ENCODE data around the gene EXD3. TPM values are rescaled to one million over a fixed set of nuclear protein-coding genes. Genes with fewer than 3 reads are reported as not detected.
A peak's percentile ranks its signal among the peaks of the same experiment; 100 is the strongest.

EXD3 gene
- total and polyA plus RNA-seq, 5 donors from 2014 or later = 4.7 to 27.3 (median 5.8) TPM

- Mint-ChIP-seq H3K9me3 (no peaks in the 10 kb centered on the region), H3K4me1 (no peaks in the 10 kb centered on the region), H3K27ac (no peak overlapping the region), H3K36me3 (no peaks in the 10 kb centered on the region), H3K4me3 (no peak overlapping the region), H3K27me3 (no peaks in the 10 kb centered on the region)
- Histone ChIP-seq H3K36me3 (ENCODE audit: control insufficient read depth, insufficient read depth, low read length) (no peaks in the 10 kb centered on the region), H3K4me1 (ENCODE audit: control insufficient read depth, insufficient read depth, low read length, poor library complexity, severe bottlenecking) (peaks cover 2% of the 10 kb centered on the region), H3K9me3 (ENCODE audit: control insufficient read depth in 2 of 2, low read length in 2 of 2) (no peaks in the 10 kb centered on the region), H3K4me3 (ENCODE audit: low read depth, low read length) (no peak overlapping the region), H3K27me3 (ENCODE audit: control insufficient read depth, insufficient read depth, low read length) (no peaks in the 10 kb centered on the region), H3K27ac (ENCODE audit: insufficient read depth, low read length, poor library complexity, severe bottlenecking) (no peak overlapping the region)
- ATAC-seq (ENCODE audit: low read depth in 2 of 2) (no peak), DNase-seq (no peak)
Measured at GRCh38 chr9:137429974-137430722, 7.2 kb upstream of the EXD3 start.

- H3K27ac Mint-ChIP-seq = no peak overlapping the region
- no peaks in the 10 kb centered on the region for H3K4me1 ChIP-seq (ENCODE audit: control insufficient read depth, insufficient read depth, low read length, poor library complexity, severe bottlenecking)
- no peaks in the 10 kb centered on the region for H3K27me3 ChIP-seq (ENCODE audit: control insufficient read depth, insufficient read depth, low read length)
- no peaks in the 10 kb centered on the region for H3K9me3 Mint-ChIP-seq
- no peak overlapping the region for H3K4me3 ChIP-seq (ENCODE audit: low read depth, low read length)
- no peak overlapping the region for H3K4me3 Mint-ChIP-seq
- H3K36me3 Mint-ChIP-seq = no peaks in the 10 kb centered on the region
- no peaks in the 10 kb centered on the region for H3K9me3 ChIP-seq (ENCODE audit: control insufficient read depth in 2 of 2, low read length in 2 of 2)
- DNase-seq (no peak), ATAC-seq (ENCODE audit: low read depth in 2 of 2) (no peak)
- H3K27ac ChIP-seq (ENCODE audit: insufficient read depth, low read length, poor library complexity, severe bottlenecking) = no peak overlapping the region
- H3K27me3 Mint-ChIP-seq = peaks cover 4% of the 10 kb centered on the region
- no peaks in the 10 kb centered on the region for H3K36me3 ChIP-seq (ENCODE audit: control insufficient read depth, insufficient read depth, low read length)
- peaks cover 0 to 5% (median under 1%) of the 10 kb centered on the region in 4 donors for H3K4me1 Mint-ChIP-seq
Measured at GRCh38 chr9:137429546-137429890, 6.6 kb upstream of the EXD3 start.

GRCh38 chr9:137428841-137429545, 6.0 kb upstream of the EXD3 start:
- peaks cover 0 to 9% (median 3%) of the 10 kb centered on the region in 4 donors for H3K4me1 Mint-ChIP-seq
- no peak for ATAC-seq (ENCODE audit: low read depth in 2 of 2)
- Histone ChIP-seq H3K27ac (ENCODE audit: insufficient read depth, low read length, poor library complexity, severe bottlenecking) (no peak overlapping the region), H3K4me1 (ENCODE audit: control insufficient read depth, insufficient read depth, low read length, poor library complexity, severe bottlenecking) (peaks cover 3% of the 10 kb centered on the region), H3K36me3 (ENCODE audit: control insufficient read depth, insufficient read depth, low read length) (no peaks in the 10 kb centered on the region), H3K4me3 (ENCODE audit: low read depth, low read length) (no peak overlapping the region), H3K27me3 (ENCODE audit: control insufficient read depth, insufficient read depth, low read length) (no peaks in the 10 kb centered on the region), H3K9me3 (ENCODE audit: control insufficient read depth in 2 of 2, low read length in 2 of 2) (no peaks in the 10 kb centered on the region)
- H3K27me3 Mint-ChIP-seq = peaks cover 4% of the 10 kb centered on the region
- no peak overlapping the region for H3K4me3 Mint-ChIP-seq
- H3K36me3 Mint-ChIP-seq = no peaks in the 10 kb centered on the region
- no peaks in the 10 kb centered on the region for H3K9me3 Mint-ChIP-seq
- no peak for DNase-seq
- H3K27ac Mint-ChIP-seq = no peak overlapping the region

- no peaks in the 10 kb centered on the region for H3K36me3 ChIP-seq (ENCODE audit: control insufficient read depth, insufficient read depth, low read length)
- H3K27me3 ChIP-seq (ENCODE audit: control insufficient read depth, insufficient read depth, low read length) = no peaks in the 10 kb centered on the region
- H3K4me3 ChIP-seq (ENCODE audit: low read depth, low read length) = no peak overlapping the region
- H3K9me3 ChIP-seq (ENCODE audit: control insufficient read depth in 2 of 2, low read length in 2 of 2) = no peaks in the 10 kb centered on the region
- Mint-ChIP-seq H3K36me3 (no peaks in the 10 kb centered on the region), H3K27me3 (peaks cover 4% of the 10 kb centered on the region), H3K27ac (no peak overlapping the region), H3K4me3 (no peak overlapping the region), H3K4me1 (peaks cover 0 to 9% (median 3%) of the 10 kb centered on the region in 4 donors), H3K9me3 (no peaks in the 10 kb centered on the region)
- DNase-seq (no peak), ATAC-seq (ENCODE audit: low read depth in 2 of 2) (no peak)
- H3K27ac ChIP-seq (ENCODE audit: insufficient read depth, low read length, poor library complexity, severe bottlenecking) = no peak overlapping the region
- peaks cover 10% of the 10 kb centered on the region for H3K4me1 ChIP-seq (ENCODE audit: control insufficient read depth, insufficient read depth, low read length, poor library complexity, severe bottlenecking)
Measured at GRCh38 chr9:137428311-137428630, 5.3 kb upstream of the EXD3 start.

- peaks cover 4% of the 10 kb centered on the region for H3K27me3 Mint-ChIP-seq
- no peak overlapping the region for H3K4me3 Mint-ChIP-seq
- DNase-seq = no peak
- H3K4me1 Mint-ChIP-seq = peaks cover 0 to 9% (median 3%) of the 10 kb centered on the region in 4 donors
- Histone ChIP-seq H3K4me3 (ENCODE audit: low read depth, low read length) (no peak overlapping the region), H3K9me3 (ENCODE audit: control insufficient read depth in 2 of 2, low read length in 2 of 2) (no peaks in the 10 kb centered on the region), H3K36me3 (ENCODE audit: control insufficient read depth, insufficient read depth, low read length) (no peaks in the 10 kb centered on the region), H3K27ac (ENCODE audit: insufficient read depth, low read length, poor library complexity, severe bottlenecking) (no peak overlapping the region), H3K4me1 (ENCODE audit: control insufficient read depth, insufficient read depth, low read length, poor library complexity, severe bottlenecking) (peaks cover 10% of the 10 kb centered on the region), H3K27me3 (ENCODE audit: control insufficient read depth, insufficient read depth, low read length) (no peaks in the 10 kb centered on the region)
- no peaks in the 10 kb centered on the region for H3K36me3 Mint-ChIP-seq
- no peaks in the 10 kb centered on the region for H3K9me3 Mint-ChIP-seq
- no peak for ATAC-seq (ENCODE audit: low read depth in 2 of 2)
- H3K27ac Mint-ChIP-seq = no peak overlapping the region
Measured at GRCh38 chr9:137427454-137428310, 4.7 kb upstream of the EXD3 start.

- ATAC-seq (ENCODE audit: low read depth in 2 of 2) (no peak), DNase-seq (no peak)
- Histone ChIP-seq H3K4me3 (ENCODE audit: low read depth, low read length) (no peak overlapping the region), H3K9me3 (ENCODE audit: control insufficient read depth in 2 of 2, low read length in 2 of 2) (no peaks in the 10 kb centered on the region), H3K27ac (ENCODE audit: insufficient read depth, low read length, poor library complexity, severe bottlenecking) (no peak overlapping the region), H3K4me1 (ENCODE audit: control insufficient read depth, insufficient read depth, low read length, poor library complexity, severe bottlenecking) (peaks cover 18% of the 10 kb centered on the region), H3K36me3 (ENCODE audit: control insufficient read depth, insufficient read depth, low read length) (no peaks in the 10 kb centered on the region), H3K27me3 (ENCODE audit: control insufficient read depth, insufficient read depth, low read length) (no peaks in the 10 kb centered on the region)
- no peak overlapping the region for H3K27ac Mint-ChIP-seq
- H3K36me3 Mint-ChIP-seq = no peaks in the 10 kb centered on the region
- peaks cover 0 to 17% (median 10%) of the 10 kb centered on the region in 4 donors for H3K4me1 Mint-ChIP-seq
- peak overlapping the region in 2 of 4 donors; percentile 14 to 84 for H3K4me3 Mint-ChIP-seq
- no peaks in the 10 kb centered on the region for H3K9me3 Mint-ChIP-seq
- H3K27me3 Mint-ChIP-seq = peaks cover 4% of the 10 kb centered on the region
Measured at GRCh38 chr9:137426018-137426681, 3.2 kb upstream of the EXD3 start.

- H3K27me3 Mint-ChIP-seq = peaks cover 4% of the 10 kb centered on the region
- Histone ChIP-seq H3K27ac (ENCODE audit: insufficient read depth, low read length, poor library complexity, severe bottlenecking) (peak overlapping the region; percentile 33), H3K4me1 (ENCODE audit: control insufficient read depth, insufficient read depth, low read length, poor library complexity, severe bottlenecking) (peaks cover 18% of the 10 kb centered on the region), H3K27me3 (ENCODE audit: control insufficient read depth, insufficient read depth, low read length) (no peaks in the 10 kb centered on the region), H3K36me3 (ENCODE audit: control insufficient read depth, insufficient read depth, low read length) (no peaks in the 10 kb centered on the region), H3K4me3 (ENCODE audit: low read depth, low read length) (no peak overlapping the region), H3K9me3 (ENCODE audit: control insufficient read depth in 2 of 2, low read length in 2 of 2) (no peaks in the 10 kb centered on the region)
- no peak for DNase-seq
- peak in 1 of 2 donors; percentile 35 for ATAC-seq (ENCODE audit: low read depth in 2 of 2)
- H3K27ac Mint-ChIP-seq = peak overlapping the region in 2 of 3 donors; percentile 35 to 59
- H3K9me3 Mint-ChIP-seq = no peaks in the 10 kb centered on the region
- H3K4me3 Mint-ChIP-seq = peak overlapping the region; percentile 78 to 90 (median 80)
- H3K36me3 Mint-ChIP-seq = no peaks in the 10 kb centered on the region
- peaks cover 0 to 21% (median 12%) of the 10 kb centered on the region in 4 donors for H3K4me1 Mint-ChIP-seq
Measured at GRCh38 chr9:137423514-137424291, 741 bp upstream of the EXD3 start.

All from CD4-positive, CD25-positive, alpha-beta regulatory T cell (primary cell).